ENCODE measurements around the gene SNAP47. TPM values are rescaled to one million over a fixed set of nuclear protein-coding genes. Genes with fewer than 3 reads are reported as not detected.
A peak's percentile ranks its signal among the peaks of the same experiment; 100 is the strongest.

SNAP47 gene
- total RNA-seq, 2 donors from 2014 or later = 18.6 to 20.5 TPM

- intact Hi-C loops (cut with DNase I, micrococcal nuclease) = no loop called here
- ATAC-seq (no peak), DNase-seq (no peak)
Measured at GRCh38 chr1:227774821-227775661, 39.8 kb downstream of the SNAP47 start.

GRCh38 chr1:227775841-227776240 is 40.6 kb downstream of the SNAP47 start:
- ATAC-seq (no peak), DNase-seq (no peak)
- intact Hi-C loops (cut with DNase I, micrococcal nuclease) = no loop called here

GRCh38 chr1:227776331-227776771 is 41.1 kb downstream of the SNAP47 start:
- DNase-seq = no peak
- intact Hi-C loops (cut with DNase I, micrococcal nuclease) = no loop called here
- no peak for ATAC-seq

GRCh38 chr1:227777156-227777555 is 41.9 kb downstream of the SNAP47 start:
- intact Hi-C loops (cut with DNase I, micrococcal nuclease) = no loop called here
- no peak for ATAC-seq

GRCh38 chr1:227777646-227778045 is 42.4 kb downstream of the SNAP47 start:
- DNase-seq = no peak
- intact Hi-C loops (cut with DNase I, micrococcal nuclease) = no loop called here
- ATAC-seq = no peak

More at GRCh38 chr1:227777156-227777555, 41.9 kb downstream of the SNAP47 start:
- no peak for DNase-seq

GRCh38 chr1:227778401-227778947 is 43.2 kb downstream of the SNAP47 start:
- intact Hi-C loops (cut with DNase I, micrococcal nuclease) = no loop called here
- ATAC-seq (no peak), DNase-seq (peak in 1 of 2 donors; percentile 9)

GRCh38 chr1:227779021-227779441 is 43.8 kb downstream of the SNAP47 start:
- intact Hi-C loops (cut with DNase I, micrococcal nuclease) = no loop called here
- ATAC-seq = no peak
- peak in 1 of 2 donors; percentile 16 for DNase-seq

GRCh38 chr1:227779685-227780084 is 44.5 kb downstream of the SNAP47 start:
- ATAC-seq (no peak), DNase-seq (peak in 1 of 2 donors; percentile 12)
- intact Hi-C loops (cut with DNase I, micrococcal nuclease) = no loop called here

- no peak for ATAC-seq
- DNase-seq = peak in 1 of 2 donors; percentile 20
- intact Hi-C loops (cut with DNase I, micrococcal nuclease) = no loop called here
Measured at GRCh38 chr1:227780101-227781044, 45.1 kb downstream of the SNAP47 start.

GRCh38 chr1:227781314-227781930 is 46.2 kb downstream of the SNAP47 start:
- ATAC-seq = no peak
- peak in 1 of 2 donors; percentile 11 for DNase-seq
- intact Hi-C loops (cut with DNase I, micrococcal nuclease) = no loop called here

- ATAC-seq (no peak), DNase-seq (peak in 1 of 2 donors; percentile 19)
- intact Hi-C loops (cut with DNase I, micrococcal nuclease) = no loop called here
Measured at GRCh38 chr1:227782226-227782625, 47.0 kb downstream of the SNAP47 start.

GRCh38 chr1:227785094-227785804 is 50.0 kb downstream of the SNAP47 start:
- intact Hi-C loops (cut with DNase I, micrococcal nuclease) = no loop called here
- DNase-seq = peak in 1 of 2 donors; percentile 4
- no peak for ATAC-seq

- intact Hi-C loops (cut with DNase I, micrococcal nuclease) = no loop called here
- peak in 1 of 2 donors; percentile 19 for DNase-seq
Measured at GRCh38 chr1:227785805-227786671, 50.8 kb downstream of the SNAP47 start.

GRCh38 chr1:227786673-227787512 is 51.7 kb downstream of the SNAP47 start:
- ATAC-seq (peak; percentile 46), DNase-seq (peak in 1 of 2 donors; percentile 53)
- intact Hi-C loops (cut with DNase I, micrococcal nuclease) = no loop called here

More at GRCh38 chr1:227785805-227786671, 50.8 kb downstream of the SNAP47 start:
- ATAC-seq = no peak

GRCh38 chr1:227787513-227788270 is 52.5 kb downstream of the SNAP47 start:
- ATAC-seq = peak; percentile 91
- DNase-seq = peak; percentile 94 to 96
- intact Hi-C loops (cut with DNase I, micrococcal nuclease) = no loop called here

Measured in left colon (tissue), 2 donors.